Measurements from ENCODE around the gene TOLLIP.
"Not testable (repeated sequence)": the region's sequence is repeated elsewhere in the genome, so short reads cannot be mapped to it uniquely, and the experiment has no call there.

The TOLLIP gene

DNA sequence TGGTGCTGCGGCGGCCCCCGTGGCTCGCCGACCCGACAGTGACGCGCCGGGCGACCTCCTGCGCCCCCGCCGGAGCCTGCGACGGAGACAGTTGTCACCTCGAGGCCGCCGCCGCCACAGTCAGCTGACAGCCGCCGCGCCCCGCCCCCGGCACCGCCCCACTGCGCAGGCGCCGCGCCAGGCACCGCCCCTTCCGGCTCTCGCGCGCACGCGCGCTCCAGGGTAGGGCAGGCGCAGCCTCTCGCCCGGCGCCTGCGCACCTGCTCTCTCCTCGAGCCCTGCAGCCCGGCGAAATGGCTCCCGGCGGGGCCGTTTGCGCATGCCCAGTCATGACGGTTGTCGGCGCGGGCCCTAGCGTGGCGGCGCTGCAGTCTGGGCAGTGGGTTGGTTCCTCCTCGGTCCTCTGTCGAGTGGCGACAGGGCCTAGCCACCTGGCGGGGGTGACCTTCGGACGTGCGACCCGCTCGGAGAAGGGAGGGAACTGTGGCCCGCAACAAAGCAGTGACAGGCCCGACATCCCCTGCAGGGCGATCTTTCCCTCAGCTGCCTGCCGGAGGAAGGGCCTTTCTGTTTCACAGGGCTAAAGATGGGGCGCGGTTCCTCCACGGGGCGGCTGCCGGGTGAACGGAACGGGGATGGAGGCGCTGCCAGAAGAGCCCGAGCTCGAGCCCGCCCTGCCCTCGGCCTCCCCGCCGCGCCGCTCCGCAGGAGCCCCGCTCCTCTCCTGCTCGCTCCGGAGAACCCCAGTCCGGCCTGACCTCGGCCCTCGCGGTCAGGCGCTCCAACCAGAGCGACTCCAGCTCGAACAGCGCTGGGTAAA is at the start of gene TOLLIP:
TOLLIP (minus strand) TSS at position 135 of the 820 bp plus-strand sequence; CDS start at position 1, 134 bp downstream.
- DNase-seq = peak; percentile 35

DNA sequence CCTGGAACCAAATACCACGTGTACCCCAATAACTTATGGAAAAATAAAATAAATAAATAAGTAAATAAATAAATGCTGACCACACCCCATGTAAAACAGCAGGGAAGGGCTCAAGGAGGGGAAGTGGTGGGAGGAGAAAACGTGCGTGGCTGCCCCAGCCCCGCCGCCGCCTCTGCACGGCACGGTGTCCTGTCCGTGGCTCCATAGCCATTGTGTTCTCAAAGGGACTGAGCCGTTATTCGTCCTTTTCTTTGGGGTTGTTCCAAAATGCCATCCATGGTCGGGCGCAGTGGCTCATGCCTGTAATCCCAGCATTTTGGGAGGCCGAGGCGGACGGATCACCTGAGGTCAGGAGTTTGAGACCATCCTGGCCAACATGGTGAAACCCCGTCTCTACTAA is 49.5 kb upstream of the TOLLIP start:
- not testable (repeated sequence) for DNase-seq

- no peak for DNase-seq
These were observed 48.9 kb upstream of the TOLLIP start for GRCh38 chr11:1358286-1358685.

DNA sequence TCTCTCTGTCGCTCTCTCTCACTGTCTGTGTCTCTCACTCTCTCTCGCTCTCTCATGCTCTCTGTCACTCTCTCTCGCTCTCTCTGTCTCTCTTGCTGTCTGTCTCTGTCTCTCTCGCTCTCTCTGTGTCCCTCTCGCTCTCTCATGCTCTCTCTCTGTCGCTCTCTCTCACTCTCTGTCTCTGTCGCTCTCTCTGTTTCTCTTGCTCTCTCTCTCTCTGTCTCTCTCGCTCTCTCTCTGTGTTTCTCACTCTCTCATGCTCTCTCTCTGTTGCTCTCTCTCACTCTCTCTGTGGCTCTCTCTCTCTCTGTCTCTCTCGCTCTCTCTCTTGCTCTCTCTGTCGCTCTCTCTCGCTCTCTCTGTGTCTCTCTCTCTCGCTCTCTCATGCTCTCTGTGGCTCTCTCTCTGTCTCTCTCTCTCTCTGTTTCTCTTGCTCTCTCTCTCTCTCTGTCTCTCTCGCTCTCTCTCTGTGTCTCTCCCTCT is 47.1 kb upstream of the TOLLIP start:
- no peak for DNase-seq

- no peak for DNase-seq
These were observed 46.6 kb upstream of the TOLLIP start for GRCh38 chr11:1356007-1356435.

DNA sequence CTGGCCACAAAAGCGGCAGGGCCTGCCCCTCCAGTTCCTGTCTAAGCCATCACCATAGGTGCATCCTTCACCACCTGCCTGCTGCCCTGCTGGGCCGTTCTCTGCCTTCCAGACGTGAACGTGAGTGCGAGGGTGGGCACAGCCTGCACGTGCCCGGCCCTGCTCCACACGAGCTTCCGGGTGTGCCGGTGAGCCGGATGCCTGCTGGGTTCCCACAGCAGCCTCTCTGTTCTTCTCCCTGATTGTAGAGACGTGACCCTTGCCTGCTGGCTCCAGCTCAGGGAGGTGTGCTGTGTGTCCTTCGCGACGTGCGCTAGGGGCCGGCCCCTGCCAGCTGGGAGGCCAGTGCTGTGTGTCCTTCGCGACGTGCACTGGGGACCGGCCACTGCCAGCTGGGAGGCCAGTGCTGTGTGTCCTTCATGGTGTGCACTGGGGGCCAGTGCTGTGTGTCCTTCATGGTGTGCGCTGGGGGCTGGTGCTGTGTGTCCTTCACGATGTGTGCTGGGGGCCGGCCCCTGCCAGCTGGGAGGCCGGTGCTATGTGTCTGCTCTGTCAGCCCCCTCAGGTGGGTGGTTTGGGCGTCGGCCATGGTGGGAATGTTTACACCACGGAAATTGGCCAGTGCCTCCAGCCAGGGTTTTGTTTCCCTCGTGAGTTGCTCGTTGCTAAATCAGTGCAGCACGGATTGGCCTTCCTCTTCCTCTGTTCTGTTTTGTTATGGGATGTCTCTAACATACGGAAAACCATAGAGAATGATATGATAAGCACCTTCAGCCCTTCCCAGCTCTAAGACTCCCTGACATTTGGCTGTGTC is 44.9 kb upstream of the TOLLIP start:
- DNase-seq = no peak

DNA sequence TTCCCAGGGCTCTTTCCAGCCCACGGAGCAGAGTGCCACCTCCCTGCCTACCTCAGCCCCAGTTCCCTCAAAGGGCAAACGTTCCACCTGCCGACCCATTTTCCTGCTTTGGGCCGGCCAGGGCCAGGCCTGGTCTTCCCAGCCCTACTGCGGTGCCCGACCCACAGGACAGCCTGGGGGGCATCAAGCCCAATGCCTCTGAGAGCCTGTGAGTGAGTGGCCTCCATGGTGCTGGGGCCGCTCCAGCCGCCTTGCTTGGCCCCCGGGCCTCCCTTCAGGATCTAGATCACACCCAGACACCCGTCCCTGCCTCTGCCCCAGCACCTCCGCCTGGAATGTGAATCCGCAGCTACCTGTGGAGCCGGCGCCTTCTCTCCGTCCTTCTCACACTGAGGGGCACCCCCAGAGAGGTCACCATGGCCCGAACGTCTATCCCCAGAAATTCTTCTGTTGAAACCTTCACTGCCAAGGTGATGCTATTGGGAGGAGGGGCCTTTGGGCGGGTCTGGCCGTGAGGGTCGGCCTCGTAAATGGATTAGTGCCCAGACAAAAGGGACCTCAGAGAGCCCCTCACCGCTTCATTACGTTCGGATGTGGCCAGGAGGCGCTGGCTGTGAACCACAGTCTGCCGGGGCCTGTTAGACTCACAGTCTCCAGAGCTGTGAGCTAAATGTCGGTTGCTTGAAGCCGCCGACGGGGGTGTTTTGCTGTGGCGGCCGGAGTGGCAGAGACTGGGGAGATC is 44.1 kb upstream of the TOLLIP start:
- no peak for DNase-seq

- DNase-seq = no peak
These were observed 43.4 kb upstream of the TOLLIP start for GRCh38 chr11:1352696-1353382.

DNA sequence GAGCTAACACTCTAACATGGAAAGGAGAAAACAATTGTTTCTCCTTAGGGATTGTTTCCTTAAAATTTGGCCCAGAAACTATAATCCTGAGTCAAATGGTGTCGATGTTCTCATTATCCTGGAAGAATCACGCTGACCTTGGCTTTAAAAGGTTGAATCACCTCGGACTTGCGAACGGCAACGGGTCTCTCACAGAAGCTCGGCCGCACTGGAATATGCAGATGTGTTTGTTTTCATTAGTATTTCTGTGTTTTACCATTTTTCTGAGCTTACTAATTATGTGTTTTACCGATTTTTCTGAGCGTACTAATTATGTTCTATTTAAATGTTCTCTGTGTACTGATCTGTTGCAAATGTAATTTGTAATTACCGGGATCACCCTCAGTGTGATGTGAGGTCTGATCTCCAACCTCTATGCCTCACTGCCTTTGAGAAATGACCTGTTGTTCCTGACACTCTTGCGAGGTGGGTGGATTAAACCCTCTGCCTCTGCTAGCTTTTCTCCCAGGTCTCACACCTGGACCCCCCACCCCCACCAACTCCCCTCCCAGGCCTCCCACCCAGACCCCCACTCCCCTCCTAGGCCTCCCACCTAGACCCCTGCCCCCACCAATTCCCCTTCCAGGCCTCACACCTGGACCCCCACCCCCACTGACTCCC is 42.0 kb upstream of the TOLLIP start:
- no peak for DNase-seq

DNA sequence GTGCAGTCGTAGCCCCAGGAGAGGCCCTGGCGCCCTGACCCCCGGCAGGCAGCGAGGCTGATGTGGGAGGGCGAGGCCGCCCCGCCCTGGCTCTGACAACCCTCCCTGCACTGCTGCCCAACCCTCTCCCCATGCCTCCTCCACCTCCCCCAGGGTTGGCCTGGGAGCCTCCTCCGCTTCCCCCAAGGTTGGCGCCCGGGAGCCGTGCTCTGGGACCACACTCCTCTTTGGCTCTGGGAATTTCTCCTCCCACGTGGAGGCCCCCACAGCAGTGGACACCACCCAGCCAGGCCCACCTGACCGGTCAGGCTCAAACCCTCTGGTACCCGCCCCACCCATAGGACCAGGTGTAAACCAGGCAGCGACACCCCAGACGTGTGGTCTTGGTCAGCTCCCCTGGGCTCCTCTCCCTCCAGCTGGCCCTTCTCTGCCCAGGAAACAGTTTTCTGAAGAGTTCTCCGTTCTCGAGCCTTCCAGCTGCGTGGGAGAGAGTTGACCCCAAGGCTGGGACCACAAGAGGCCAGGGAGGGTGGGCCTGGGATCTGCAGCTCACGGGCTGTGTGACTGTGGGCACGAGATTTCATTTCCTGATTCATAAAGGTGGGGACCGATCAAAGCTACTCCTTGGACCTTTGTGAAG is 40.8 kb upstream of the TOLLIP start:
- DNase-seq = no peak

- DNase-seq = no peak
These were observed 40.1 kb upstream of the TOLLIP start for GRCh38 chr11:1349327-1350041.

DNA sequence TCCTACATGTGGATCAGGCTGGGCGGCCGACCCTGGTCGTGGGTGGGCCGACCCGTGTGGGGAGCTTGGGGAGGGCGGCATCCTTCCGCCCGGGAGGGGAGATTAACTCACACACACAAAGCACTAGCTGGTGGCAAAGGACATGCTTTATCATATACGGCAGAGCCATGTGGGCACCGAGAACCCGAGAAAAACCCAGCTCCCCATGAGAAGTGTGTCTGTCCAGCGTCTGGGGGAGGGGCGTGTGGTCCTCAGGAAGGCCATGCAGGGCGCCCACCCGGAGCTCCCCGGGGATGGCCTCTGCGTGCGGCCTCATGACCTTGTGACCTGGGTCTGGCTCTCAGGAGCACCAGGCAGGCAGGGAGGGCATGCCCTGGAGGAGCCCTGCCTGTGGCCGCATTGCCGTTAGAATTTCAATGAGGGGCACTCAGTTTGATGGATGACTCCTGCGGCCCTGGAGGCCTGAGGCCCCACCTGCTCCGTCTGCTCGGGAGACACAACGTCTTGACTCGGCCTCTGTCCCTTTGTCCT is 39.4 kb upstream of the TOLLIP start:
- no peak for DNase-seq

DNA sequence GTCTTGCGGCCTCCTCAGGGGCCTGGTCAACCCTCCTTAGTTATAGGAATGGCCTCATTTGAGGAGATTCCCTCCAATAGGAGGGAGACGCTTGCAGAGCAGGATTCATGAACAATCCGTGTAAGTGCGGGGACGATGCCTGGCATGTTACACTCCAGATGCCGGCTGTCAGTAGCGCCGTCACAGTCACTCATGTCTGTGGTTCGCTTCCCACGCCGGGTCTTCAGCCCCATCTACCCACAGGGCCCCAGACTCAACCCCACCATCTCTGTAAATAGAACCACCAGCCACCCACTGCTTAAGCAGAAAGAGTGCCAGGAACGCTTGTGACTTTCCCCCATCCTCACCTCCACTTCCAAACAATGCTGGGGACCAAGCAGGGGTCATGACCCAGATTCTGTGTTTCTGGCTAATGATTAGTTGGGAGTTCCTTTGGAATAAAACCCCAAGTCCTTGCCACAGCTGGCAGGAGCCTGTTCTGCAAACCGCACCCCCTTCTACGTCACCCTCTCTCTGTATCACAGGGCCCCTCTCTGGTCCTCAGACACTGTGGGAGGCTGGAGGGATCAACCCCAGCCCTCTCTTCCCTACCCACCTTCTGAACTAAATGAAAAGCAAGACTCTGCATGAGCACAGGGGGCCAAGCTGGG is 38.8 kb upstream of the TOLLIP start:
- DNase-seq = no peak

GRCh38 chr11:1347411-1347999 is 38.1 kb upstream of the TOLLIP start:
- not testable (repeated sequence) for DNase-seq

- DNase-seq = no peak
These were observed 37.4 kb upstream of the TOLLIP start for GRCh38 chr11:1346669-1347390.

GRCh38 chr11:1345737-1346513 is 36.5 kb upstream of the TOLLIP start:
- DNase-seq = no peak

GRCh38 chr11:1344056-1344635 is 34.7 kb upstream of the TOLLIP start:
- no peak for DNase-seq

All from SHP77 treated with DMSO at 0.1 percent for 48 hours (cell line).